ENCODE data around the gene TSPAN6. TPM values are rescaled to one million over a fixed set of nuclear protein-coding genes. Genes with fewer than 3 reads are reported as not detected.

TSPAN6 gene
- total and polyA plus RNA-seq, 9 of the 15 experiments (the other 6 are each of a cell fraction or from before 2014, with no cell fraction given): 0.04 to 0.68 (median 0.11) TPM; not detected in 6

DNA sequence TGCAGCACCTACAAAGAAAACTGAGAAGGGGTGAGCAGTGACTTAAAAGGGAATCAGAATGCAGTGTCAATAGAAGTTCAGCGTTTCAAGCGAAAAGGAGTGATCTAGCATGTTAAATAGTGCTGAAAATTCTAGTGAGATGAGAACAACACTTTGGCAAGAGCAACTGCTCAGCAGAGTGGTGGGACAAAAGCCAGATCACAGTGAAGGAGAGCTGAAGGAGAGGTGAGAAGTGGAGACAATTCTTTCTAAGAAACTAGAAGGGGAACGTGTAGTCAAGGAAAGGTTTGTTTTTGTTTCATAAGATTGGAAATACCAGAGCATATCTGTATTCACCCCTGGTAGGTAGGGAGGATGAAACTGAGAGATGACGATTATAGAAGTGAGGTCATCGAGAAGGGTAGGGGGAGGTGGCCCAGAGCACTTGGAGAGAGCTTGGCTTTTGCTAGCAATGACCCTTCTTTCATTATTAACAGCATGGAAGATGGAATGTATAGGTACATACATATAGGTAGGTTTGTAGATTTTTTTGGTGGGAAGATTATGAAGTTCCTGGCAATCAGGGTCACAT, 41.1 kb upstream of the TSPAN6 start:
- Histone ChIP-seq H3K9me3 (replicated peaks; ENCODE audit: control insufficient read depth, insufficient read depth, low read depth, low read length) (no peaks in the 10 kb centered on the region), H3K4me2 (ENCODE audit: insufficient read depth, low read length) (no peak overlapping the region), H2AFZ (ENCODE audit: low read depth, low read length) (no peak overlapping the region), H4K20me1 (replicated peaks; ENCODE audit: control insufficient read depth, insufficient read depth, low read length) (no peaks in the 10 kb centered on the region), H3K4me1 (replicated peaks in 1 of 2; ENCODE audit: control insufficient read depth in 2 of 2, insufficient read depth in 2 of 2, low read length in 2 of 2) (no peaks in the 10 kb centered on the region), H3K79me2 (ENCODE audit: control insufficient read depth, insufficient read depth, low read length) (no peaks in the 10 kb centered on the region), H3K9me1 (ENCODE audit: control insufficient read depth, insufficient read depth, low read length) (no peaks in the 10 kb centered on the region), H3K9ac (ENCODE audit: insufficient read depth in 1 of 2, low read depth in 2 of 2, low read length in 2 of 2) (no peak overlapping the region), H3K36me3 (ENCODE audit: control insufficient read depth, insufficient read depth, low read length) (no peaks in the 10 kb centered on the region), H3K27me3 (ENCODE audit: control insufficient read depth in 2 of 2, insufficient read depth in 2 of 2, low read length in 2 of 2) (no peaks in the 10 kb centered on the region), H3K4me3 (no peak overlapping the region), H3K27ac (ENCODE audit: extremely low read depth, low read depth, low read length) (no peak overlapping the region)
- TF ChIP-seq ZNF12 (CRISPR knock-in tag; IDR thresholded peaks at IDR 0.05) (no peak), CBX1 (IDR thresholded peaks at IDR 0.05; ENCODE audit: low read depth) (no peak), KDM4B (IDR thresholded peaks at IDR 0.05; ENCODE audit: borderline replicate concordance in 2 of 2, low read depth in 1 of 2) (no peak), NR2C2 (CRISPR knock-in tag; IDR thresholded peaks at IDR 0.05) (no peak), NR2C2 (tag; IDR thresholded peaks at IDR 0.05) (no peak), DNMT1 (IDR thresholded peaks at IDR 0.05) (no peak)
- TF ChIP-seq, protein P1, sequence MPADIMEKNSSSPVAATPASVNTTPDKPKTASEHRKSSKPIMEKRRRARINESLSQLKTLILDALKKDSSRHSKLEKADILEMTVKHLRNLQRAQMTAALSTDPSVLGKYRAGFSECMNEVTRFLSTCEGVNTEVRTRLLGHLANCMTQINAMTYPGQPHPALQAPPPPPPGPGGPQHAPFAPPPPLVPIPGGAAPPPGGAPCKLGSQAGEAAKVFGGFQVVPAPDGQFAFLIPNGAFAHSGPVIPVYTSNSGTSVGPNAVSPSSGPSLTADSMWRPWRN (IDR thresholded peaks at IDR 0.05; ENCODE audit: low read depth): no peak
- TF ChIP-seq, protein P2, sequence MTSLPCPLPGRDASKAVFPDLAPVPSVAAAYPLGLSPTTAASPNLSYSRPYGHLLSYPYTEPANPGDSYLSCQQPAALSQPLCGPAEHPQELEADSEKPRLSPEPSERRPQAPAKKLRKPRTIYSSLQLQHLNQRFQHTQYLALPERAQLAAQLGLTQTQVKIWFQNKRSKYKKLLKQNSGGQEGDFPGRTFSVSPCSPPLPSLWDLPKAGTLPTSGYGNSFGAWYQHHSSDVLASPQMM (CRISPR knock-in tag; IDR thresholded peaks at IDR 0.05): no peak
- WGBS (ENCODE audit: insufficient coverage, low coverage, missing lambda C conversion rate): 2% methylated on average over 4 of the region's 5 CpGs
- BruUV-seq (replicated peaks): no TSS peak
- ATAC-seq: no peak
- intact Hi-C loops (cut with micrococcal nuclease): loop anchor here (10.0 kb wide), 1 partner anchor 163 kb away; no protein-coding TSS in a partner anchor
- ChIA-PET CTCF (ENCODE audit: low intra/inter-chr PET ratio) (no interaction called here), POLR2A (no interaction called here)
- no peak for FAIRE-seq
- in situ Hi-C loops (cut with MboI): loop anchor here (25.0 kb wide), 1 partner anchor 510 kb away; no protein-coding TSS in a partner anchor
- DNase-seq (ENCODE audit: extremely low read depth in 1 of 4, low spot score in 3 of 4): no peak
